Measurements from ENCODE around the gene SCUBE1. TPM values are rescaled to one million over a fixed set of nuclear protein-coding genes. Genes with fewer than 3 reads are reported as not detected.

The SCUBE1 gene
- total RNA-seq, 1 experiment from 2014 or later, result 0.54 TPM

- Mint-ChIP-seq H3K27ac (ENCODE audit: unreplicated experiment) (no peak overlapping the region), H3K27me3 (ENCODE audit: unreplicated experiment) (peaks cover 48% of the 10 kb centered on the region)
- CTCF ChIA-PET, result no interaction called here
These were observed 139.6 kb downstream of the SCUBE1 start for GRCh38 chr22:43203471-43203981.

GRCh38 chr22:43202756-43203410 lies 140.3 kb downstream of the SCUBE1 start:
- CTCF ChIA-PET, result no interaction called here

More at GRCh38 chr22:43203471-43203981, 139.6 kb downstream of the SCUBE1 start:
- Mint-ChIP-seq H3K4me3 (ENCODE audit: low read depth, unreplicated experiment) (no peak overlapping the region), H3K36me3 (ENCODE audit: insufficient read depth, unreplicated experiment) (no peaks in the 10 kb centered on the region), H3K9me3 (ENCODE audit: low read depth, unreplicated experiment) (no peaks in the 10 kb centered on the region), H3K4me1 (ENCODE audit: low read depth, unreplicated experiment) (peaks cover 9% of the 10 kb centered on the region)
- intact Hi-C loops (cut with micrococcal nuclease; ENCODE audit: unreplicated experiment), result no loop called here
- no peak for DNase-seq
- TF ChIP-seq CTCF (IDR thresholded peaks at IDR 0.05; ENCODE audit: unreplicated experiment), result no peak
- BruUV-seq (replicated peaks), result no TSS peak

GRCh38 chr22:43202326-43202725 lies 140.8 kb downstream of the SCUBE1 start:
- peaks cover 48% of the 10 kb centered on the region for H3K27me3 Mint-ChIP-seq (ENCODE audit: unreplicated experiment)
- no TSS peak for BruUV-seq (replicated peaks)
- H3K9me3 Mint-ChIP-seq (ENCODE audit: low read depth, unreplicated experiment), result no peaks in the 10 kb centered on the region
- TF ChIP-seq CTCF (IDR thresholded peaks at IDR 0.05; ENCODE audit: unreplicated experiment), result no peak
- H3K4me3 Mint-ChIP-seq (ENCODE audit: low read depth, unreplicated experiment), result no peak overlapping the region
- peaks cover 12% of the 10 kb centered on the region for H3K4me1 Mint-ChIP-seq (ENCODE audit: low read depth, unreplicated experiment)
- no peaks in the 10 kb centered on the region for H3K36me3 Mint-ChIP-seq (ENCODE audit: insufficient read depth, unreplicated experiment)
- intact Hi-C loops (cut with micrococcal nuclease; ENCODE audit: unreplicated experiment), result no loop called here
- H3K27ac Mint-ChIP-seq (ENCODE audit: unreplicated experiment), result no peak overlapping the region
- DNase-seq, result no peak
- CTCF ChIA-PET, result no interaction called here

More at GRCh38 chr22:43202756-43203410, 140.3 kb downstream of the SCUBE1 start:
- Mint-ChIP-seq H3K4me3 (ENCODE audit: low read depth, unreplicated experiment) (no peak overlapping the region), H3K9me3 (ENCODE audit: low read depth, unreplicated experiment) (no peaks in the 10 kb centered on the region), H3K27ac (ENCODE audit: unreplicated experiment) (no peak overlapping the region), H3K27me3 (ENCODE audit: unreplicated experiment) (peaks cover 48% of the 10 kb centered on the region), H3K4me1 (ENCODE audit: low read depth, unreplicated experiment) (peaks cover 12% of the 10 kb centered on the region), H3K36me3 (ENCODE audit: insufficient read depth, unreplicated experiment) (no peaks in the 10 kb centered on the region)
- no peak for TF ChIP-seq CTCF (IDR thresholded peaks at IDR 0.05; ENCODE audit: unreplicated experiment)
- no peak for DNase-seq
- BruUV-seq (replicated peaks), result no TSS peak
- intact Hi-C loops (cut with micrococcal nuclease; ENCODE audit: unreplicated experiment), result no loop called here

- no peak for TF ChIP-seq CTCF (IDR thresholded peaks at IDR 0.05; ENCODE audit: unreplicated experiment)
These were observed 141.5 kb downstream of the SCUBE1 start for GRCh38 chr22:43201486-43202219.

More at GRCh38 chr22:43201486-43202219, 141.5 kb downstream of the SCUBE1 start:
- no peaks in the 10 kb centered on the region for H3K9me3 Mint-ChIP-seq (ENCODE audit: low read depth, unreplicated experiment)
- H3K4me3 Mint-ChIP-seq (ENCODE audit: low read depth, unreplicated experiment), result no peak overlapping the region
- CTCF ChIA-PET, result no interaction called here
- H3K4me1 Mint-ChIP-seq (ENCODE audit: low read depth, unreplicated experiment), result peaks cover 12% of the 10 kb centered on the region
- DNase-seq, result no peak
- peaks cover 44% of the 10 kb centered on the region for H3K27me3 Mint-ChIP-seq (ENCODE audit: unreplicated experiment)
- intact Hi-C loops (cut with micrococcal nuclease; ENCODE audit: unreplicated experiment), result no loop called here
- BruUV-seq (replicated peaks), result no TSS peak
- no peaks in the 10 kb centered on the region for H3K36me3 Mint-ChIP-seq (ENCODE audit: insufficient read depth, unreplicated experiment)
- no peak overlapping the region for H3K27ac Mint-ChIP-seq (ENCODE audit: unreplicated experiment)
